Endometrium (tissue), 2 donors: ENCODE measurements around the gene TENM3.

Source experiments
- FAIRE-seq: peaks from 2 replicates; lab custom pipeline; 2012; peaks lifted over from hg19 to GRCh38; lab: Jason Lieb, UNC
- donor health status: control.
- donor health status: control.

The TENM3 gene

GRCh38 chr4:182453830-182454229 is 210.6 kb downstream of the TENM3 start:
- FAIRE-seq = no peak

GRCh38 chr4:182454440-182455013 is 211.3 kb downstream of the TENM3 start:
- FAIRE-seq = peak; percentile 86

DNA sequence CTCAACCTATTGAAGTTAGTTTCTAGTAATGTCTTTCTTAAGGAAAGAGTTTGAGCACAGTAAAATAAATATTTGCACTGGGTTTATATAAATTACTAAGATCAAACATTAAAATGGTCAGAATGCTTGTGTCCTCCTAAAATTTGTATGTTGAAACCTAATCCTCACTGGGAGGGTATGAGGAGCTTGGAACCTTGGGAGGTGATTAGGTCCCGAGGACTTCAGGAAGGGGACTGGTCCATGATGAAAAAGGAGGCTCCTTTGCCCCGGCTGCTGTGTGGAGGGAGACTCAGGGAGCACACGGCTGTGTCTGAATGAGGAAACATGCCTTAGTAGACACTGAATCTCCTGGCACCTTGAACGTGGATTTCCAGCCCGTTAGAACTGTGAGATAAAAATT is 221.9 kb downstream of the TENM3 start:
- no peak for FAIRE-seq

GRCh38 chr4:182465979-182466378 is 222.8 kb downstream of the TENM3 start:
- no peak for FAIRE-seq

- no peak for FAIRE-seq
Observed at GRCh38 chr4:182470215-182470614, 227.0 kb downstream of the TENM3 start.

GRCh38 chr4:182475539-182475938 is 232.3 kb downstream of the TENM3 start:
- FAIRE-seq = no peak

DNA sequence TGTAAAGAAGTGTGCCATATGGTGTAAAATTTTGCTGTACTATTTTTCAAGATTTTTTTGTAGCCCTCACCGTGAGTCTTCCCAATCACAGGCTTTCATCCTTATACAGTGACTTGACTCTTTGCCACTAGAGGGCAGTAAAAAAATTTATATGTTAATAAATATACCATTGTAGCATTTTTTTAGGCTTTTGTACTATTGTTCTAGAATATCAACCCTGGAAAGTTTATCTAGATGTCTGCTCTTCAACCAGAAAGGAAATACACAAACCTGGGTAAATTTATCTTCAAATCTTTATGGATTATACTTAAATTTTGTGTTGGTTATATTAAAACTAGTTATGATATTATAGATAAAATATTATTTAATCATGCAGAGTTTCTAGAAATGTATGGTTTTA is 235.3 kb downstream of the TENM3 start:
- FAIRE-seq = no peak

DNA sequence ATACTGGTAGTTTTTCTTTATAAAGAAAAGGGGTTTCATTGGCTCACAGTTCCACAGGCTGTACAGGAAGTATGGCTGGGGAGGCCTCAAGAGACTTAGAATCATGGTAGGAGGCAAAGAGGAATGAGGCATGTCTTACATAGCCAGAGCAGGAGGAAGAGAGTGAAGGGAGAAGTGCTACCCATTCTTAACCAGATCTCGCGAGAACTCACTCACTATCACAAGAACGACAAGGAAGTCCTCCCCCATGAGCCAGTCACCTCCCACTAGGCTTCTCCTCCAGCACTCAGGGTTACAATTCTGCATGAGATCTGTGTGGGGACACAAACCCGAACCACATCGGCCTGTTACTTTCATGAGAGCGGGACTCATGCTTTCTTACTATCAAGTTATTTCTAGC is 240.5 kb downstream of the TENM3 start:
- FAIRE-seq = no peak

DNA sequence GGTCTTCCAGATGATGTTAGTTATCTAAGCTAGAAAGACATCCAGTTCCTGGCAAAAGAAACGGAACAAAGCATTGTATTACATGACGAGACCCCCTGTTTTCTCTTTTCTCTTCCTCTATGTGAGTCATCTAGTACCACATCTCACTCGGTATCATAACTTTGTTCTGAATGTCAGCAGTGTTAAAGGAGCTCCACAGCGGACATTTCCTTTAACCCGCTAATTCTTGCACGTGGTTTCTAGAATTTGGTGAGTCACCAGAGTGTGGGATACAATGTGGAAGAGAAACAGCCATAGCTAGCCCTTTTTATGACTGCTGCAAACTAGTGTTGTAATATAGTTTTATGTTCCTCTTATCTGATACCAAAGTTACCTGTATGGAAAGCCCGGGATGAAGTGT is 243.7 kb downstream of the TENM3 start:
- FAIRE-seq = no peak

GRCh38 chr4:182488896-182489295 is 245.7 kb downstream of the TENM3 start:
- peak; percentile 96 for FAIRE-seq

DNA sequence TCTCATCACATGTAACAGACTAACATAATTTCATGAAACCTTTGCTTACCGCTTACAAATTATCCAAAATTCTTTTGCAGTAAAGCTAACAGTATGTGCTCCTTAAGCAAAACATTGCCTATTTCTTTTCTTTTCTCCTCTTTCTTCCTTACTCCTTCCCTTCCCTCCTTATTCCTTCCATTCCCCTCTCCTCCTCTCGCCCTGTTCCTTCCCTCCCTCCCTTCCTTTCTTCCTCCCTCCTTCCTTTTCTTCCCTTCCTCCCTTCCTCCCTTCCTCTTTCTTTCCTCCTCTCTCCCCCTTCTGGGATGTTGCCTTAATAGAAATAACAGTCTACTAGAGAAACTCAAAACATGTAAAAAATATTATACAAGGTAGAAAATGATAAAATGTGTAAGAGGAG is 246.4 kb downstream of the TENM3 start:
- no peak for FAIRE-seq

- no peak for FAIRE-seq
Observed at GRCh38 chr4:182491719-182492118, 248.5 kb downstream of the TENM3 start.

GRCh38 chr4:182492423-182492822 is 249.2 kb downstream of the TENM3 start:
- FAIRE-seq = no peak

- FAIRE-seq = no peak
Observed at GRCh38 chr4:182493377-182493776, 250.2 kb downstream of the TENM3 start.

DNA sequence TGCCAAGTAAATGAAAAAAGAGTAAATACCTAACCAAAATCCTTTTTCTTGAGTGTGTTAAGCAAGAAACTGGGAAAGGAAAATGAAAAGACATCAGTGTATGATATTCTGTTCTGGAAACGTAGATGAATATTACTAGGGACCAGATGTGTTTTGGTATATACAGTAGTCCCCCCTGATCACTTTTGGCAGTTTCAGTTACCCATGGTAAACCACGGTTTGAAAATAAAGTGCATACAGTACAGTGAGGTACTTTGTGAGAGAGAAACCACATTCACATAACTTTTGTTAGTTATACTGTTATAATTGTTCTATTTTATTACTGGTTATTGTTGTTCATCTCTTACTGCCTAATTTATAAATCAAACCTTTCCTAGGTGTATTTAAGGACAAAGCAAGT is 250.9 kb downstream of the TENM3 start:
- no peak for FAIRE-seq

DNA sequence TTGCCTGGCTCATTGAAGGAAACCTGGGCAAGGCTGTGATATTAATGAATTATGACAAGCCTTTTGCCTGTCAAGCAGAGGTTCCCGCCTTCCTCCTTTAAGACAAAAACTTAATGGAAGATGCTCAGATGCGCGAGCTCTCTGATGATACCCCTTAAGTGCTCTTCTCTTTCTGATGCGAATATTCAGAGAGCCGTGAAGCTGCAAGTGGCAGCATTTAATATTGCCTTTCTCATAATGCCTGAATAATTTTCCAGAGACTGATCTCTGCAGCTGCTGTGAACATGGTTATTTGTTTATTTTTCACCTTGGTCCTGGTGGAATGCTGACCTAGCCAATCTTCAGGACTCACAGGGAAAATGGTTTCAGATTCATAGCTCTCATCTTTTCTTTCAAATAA is 251.8 kb downstream of the TENM3 start:
- FAIRE-seq = no peak

GRCh38 chr4:182495645-182496385 is 252.6 kb downstream of the TENM3 start:
- FAIRE-seq = no peak

GRCh38 chr4:182496408-182496807 is 253.2 kb downstream of the TENM3 start:
- FAIRE-seq = no peak

DNA sequence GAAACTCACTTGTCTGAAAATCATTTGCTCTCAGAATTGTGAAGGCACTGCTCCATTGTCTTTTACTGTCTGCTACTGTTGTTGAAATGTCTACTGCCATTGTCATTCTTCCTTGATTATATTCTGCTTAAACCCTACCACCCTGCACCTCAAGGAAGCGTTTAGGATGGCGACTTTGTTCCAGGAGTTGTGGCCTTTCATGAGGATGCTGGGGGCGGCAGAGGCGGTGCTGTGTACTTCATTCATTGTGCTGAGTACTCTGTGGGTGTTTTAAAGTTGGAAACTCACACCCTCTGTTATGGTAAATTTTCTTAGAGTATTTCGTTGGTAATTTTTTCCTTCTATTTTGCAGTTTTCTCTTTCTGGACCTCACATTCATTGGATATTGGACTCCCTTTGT is 258.9 kb downstream of the TENM3 start:
- FAIRE-seq = no peak

DNA sequence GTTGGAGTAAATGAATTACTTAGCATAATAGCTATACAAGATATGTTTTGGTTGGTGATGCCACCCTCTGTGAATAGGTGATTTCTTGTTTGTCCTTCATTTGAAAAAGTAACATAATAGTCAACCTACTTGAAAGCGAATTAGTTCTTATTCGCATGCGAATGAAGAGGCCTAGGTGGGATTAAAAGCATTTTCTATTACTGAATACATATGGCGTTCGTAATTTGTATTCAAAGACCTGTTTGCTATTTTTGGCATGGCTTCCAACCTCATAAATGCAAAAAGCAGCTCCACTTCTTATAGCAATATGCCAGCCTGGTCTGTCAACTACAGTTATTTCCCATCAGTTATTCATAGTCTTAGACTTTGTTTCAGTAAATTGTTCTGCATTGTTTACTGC is 261.3 kb downstream of the TENM3 start:
- FAIRE-seq = no peak

GRCh38 chr4:182507805-182508204 is 264.6 kb downstream of the TENM3 start:
- FAIRE-seq = no peak

DNA sequence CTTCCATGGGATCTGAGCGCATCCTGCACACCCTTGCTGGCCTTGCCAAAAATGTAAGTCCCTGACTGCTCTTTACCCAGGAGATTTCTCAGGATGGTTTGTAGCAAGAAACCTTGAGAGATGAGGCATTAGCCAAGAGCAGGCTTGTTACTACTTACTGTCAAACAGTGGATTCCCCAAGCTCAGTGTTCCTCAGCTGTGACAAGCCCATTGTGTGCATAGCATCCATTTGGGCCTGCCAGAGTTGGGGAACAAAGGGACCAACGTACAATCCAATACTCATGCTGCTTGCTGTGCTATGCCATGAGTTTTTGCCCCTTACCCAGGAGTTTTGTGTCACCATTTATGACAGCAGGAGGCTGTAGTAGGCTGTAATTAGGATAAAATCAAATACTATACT is 267.6 kb downstream of the TENM3 start:
- no peak for FAIRE-seq

DNA sequence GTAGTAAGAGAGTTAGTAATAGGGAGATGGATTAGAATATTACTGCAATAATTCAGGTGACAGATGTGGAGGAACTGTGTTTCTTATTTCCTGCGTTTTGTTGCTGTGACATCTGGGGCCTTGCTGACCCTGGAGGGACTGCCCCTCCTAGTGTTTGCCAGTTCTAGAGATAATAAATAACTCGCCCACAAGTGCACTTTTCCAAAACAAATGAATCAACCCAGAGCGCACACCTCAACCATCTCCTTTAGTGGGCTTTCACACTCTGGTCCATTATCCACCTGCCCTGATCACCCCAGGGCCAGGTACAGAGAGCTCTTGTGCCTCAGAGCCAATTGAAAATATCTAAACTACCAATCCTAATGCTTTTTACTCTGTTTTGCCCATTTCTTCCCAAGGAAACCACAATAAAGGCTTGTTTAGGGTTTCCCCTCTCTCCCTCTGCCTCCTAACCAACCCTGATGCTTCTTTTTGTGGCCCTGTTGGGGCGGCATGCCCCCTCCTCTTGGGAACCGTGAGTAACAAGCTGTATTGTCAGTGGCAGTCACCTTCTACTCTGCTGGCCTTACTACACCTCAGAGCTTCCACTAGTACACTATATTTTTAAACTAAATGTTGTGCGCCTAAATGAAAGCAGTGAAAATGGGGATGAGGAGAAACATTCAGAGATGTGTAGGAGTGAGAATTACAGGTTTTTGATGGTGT is 270.5 kb downstream of the TENM3 start:
- FAIRE-seq = no peak

DNA sequence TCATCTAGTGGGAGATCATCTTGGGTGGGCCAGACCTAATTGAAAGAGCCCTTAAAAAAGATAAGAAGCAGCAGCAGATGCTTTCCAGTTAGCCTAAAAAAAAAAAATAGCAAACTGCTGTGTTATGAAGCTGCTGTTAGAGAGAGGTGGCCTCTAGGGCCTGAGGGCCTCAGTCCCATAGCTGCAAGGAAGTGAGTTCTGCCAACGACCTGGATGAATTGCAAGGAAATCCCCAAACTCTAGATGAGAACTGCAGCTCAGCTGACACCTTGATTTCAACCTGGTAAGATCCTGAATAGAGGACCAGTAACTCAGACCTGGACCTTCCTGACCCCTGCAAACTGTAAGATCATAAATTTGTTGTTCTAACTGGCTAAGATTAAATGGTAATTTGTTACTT is 275.2 kb downstream of the TENM3 start:
- no peak for FAIRE-seq
